B cell (primary cell): ENCODE data around the gene DHTKD1. TPM values are rescaled to one million over a fixed set of nuclear protein-coding genes. Genes with fewer than 3 reads are reported as not detected.

Source experiments
- ATAC-seq: fragments of 200-7000 bp; cut with Tn5 transposase; one replicate; pipeline ENCODE4 v1.10.0; 2021; ENCODE audit warnings: low read depth, mild to moderate bottlenecking, moderate number of reproducible peaks, moderate library complexity
- CTCF ChIA-PET: fragments of 350-600 bp; sonication (Branson Sonifier 250); formaldehyde crosslinking; loops from one replicate; lab custom pipeline; 2021; ENCODE audit warnings: antibody characterized with exemption, inconsistent platforms; lab: Charles Lee
- POLR2A ChIA-PET: fragments of 350-600 bp; sonication (Branson Sonifier 250); formaldehyde crosslinking; loops from one replicate; lab custom pipeline; 2021; ENCODE audit warnings: antibody characterized with exemption; lab: Charles Lee
- DNase-seq: peaks from one replicate; pipeline ENCODE4 v3.0.0; 2013
- H2AFZ ChIP-seq: 2 replicates; pipeline ENCODE4 v1.6.1; 2012; ENCODE audit warnings: mild to moderate bottlenecking, low read depth, low read length; ENCODE audit not compliant: insufficient read depth, poor library complexity, severe bottlenecking
- H3K27ac ChIP-seq, 2 donors: 1 replicate in 1 of 2; 2 replicates in 1 of 2; pipeline ENCODE4 v1.5.1; 2012 to 2013; ENCODE audit warnings: low read length in 2 of 2, mild to moderate bottlenecking in 2 of 2, moderate library complexity in 1 of 2
- H3K27me3 ChIP-seq, 4 experiments: fragments of 200-600 bp in 1 of 4; sonication (generic) in 1 of 4; replicated peaks in 1 of 4; 1 replicate in 2 of 4; 2 replicates in 2 of 4; pipeline versions ENCODE4 v1.6.1 to v1.7.0; 2013 to 2016; ENCODE audit warnings: low read length in 3 of 4, mild to moderate bottlenecking in 2 of 4, mixed read lengths in 1 of 4, moderate library complexity in 1 of 4; ENCODE audit not compliant: insufficient read depth in 4 of 4, control insufficient read depth in 3 of 4; ENCODE audit errors: control extremely low read depth in 1 of 4
- H3K36me3 ChIP-seq, 2 experiments: replicated peaks in 1 of 2; 1 replicate in 1 of 2; 2 replicates in 1 of 2; pipeline versions ENCODE4 v1.6.1 to v1.7.1; 2013; ENCODE audit warnings: low read length in 1 of 2; ENCODE audit not compliant: insufficient read depth in 2 of 2, control insufficient read depth in 1 of 2; ENCODE audit errors: control extremely low read depth in 1 of 2, extremely low read depth in 1 of 2
- H3K4me1 ChIP-seq, 2 donors: fragments of 200-600 bp in 1 of 2; sonication (generic) in 1 of 2; 1 replicate in 1 of 2; 2 replicates in 1 of 2; pipeline versions ENCODE4 v1.5.1 to v1.6.1; 2013 to 2017; ENCODE audit warnings: low read length in 2 of 2; ENCODE audit not compliant: control insufficient read depth in 2 of 2, insufficient read depth in 2 of 2
- H3K4me2 ChIP-seq: replicated peaks from 2 replicates; pipeline ENCODE3; 2012; ENCODE audit warnings: mild to moderate bottlenecking, low read depth, low read length; ENCODE audit not compliant: poor library complexity, severe bottlenecking
- H3K4me3 ChIP-seq, 5 experiments: fragments of 200-600 bp in 1 of 5; sonication (generic) in 1 of 5; 1 replicate in 3 of 5; 2 replicates in 2 of 5; pipeline versions ENCODE4 v1.5.1 to v1.7.0; 2011 to 2016; ENCODE audit warnings: low read length in 4 of 5, mild to moderate bottlenecking in 4 of 5, low read depth in 2 of 5, control low read depth in 1 of 5, moderate library complexity in 1 of 5; ENCODE audit not compliant: insufficient read depth in 1 of 5; ENCODE audit errors: control extremely low read depth in 1 of 5, extremely low read depth in 1 of 5
- H3K79me2 ChIP-seq: fragments of 200-600 bp; sonication (generic); one replicate; pipeline ENCODE4 v1.6.0; 2016; ENCODE audit warnings: low read length; ENCODE audit not compliant: control insufficient read depth, insufficient read depth
- H3K9ac ChIP-seq: fragments of 200-600 bp; sonication (generic); 2 replicates; pipeline ENCODE4 v1.6.1; 2017; ENCODE audit warnings: mild to moderate bottlenecking, low read length, moderate library complexity
- H3K9me3 ChIP-seq, 3 donors: one replicate each; pipeline versions ENCODE4 v1.6.1 to v1.7.1; 2013; ENCODE audit warnings: low read length in 2 of 3; ENCODE audit not compliant: control insufficient read depth in 2 of 3, insufficient read depth in 1 of 3; ENCODE audit errors: control extremely low read depth in 1 of 3
- H4K20me1 ChIP-seq: 2 replicates; pipeline ENCODE4 v1.6.0; 2012; ENCODE audit warnings: mild to moderate bottlenecking, low read length; ENCODE audit not compliant: insufficient read depth, control insufficient read depth, poor library complexity, severe bottlenecking
- H3K27ac Mint-ChIP-seq: one replicate; pipeline ENCODE4 v1.8.0; 2021; ENCODE audit warnings: mixed read lengths
- H3K27me3 Mint-ChIP-seq: one replicate; pipeline ENCODE4 v1.8.0; 2021; ENCODE audit warnings: mixed read lengths
- H3K4me1 Mint-ChIP-seq: one replicate; pipeline ENCODE4 v1.8.0; 2021; ENCODE audit warnings: mixed read lengths
- H3K4me3 Mint-ChIP-seq: one replicate; pipeline ENCODE4 v1.8.0; 2021; ENCODE audit warnings: mixed read lengths
- H3K9me3 Mint-ChIP-seq: one replicate; pipeline ENCODE4 v1.8.0; 2022; ENCODE audit warnings: mixed read lengths; ENCODE audit not compliant: insufficient read depth
- EZH2 ChIP-seq: IDR thresholded peaks from 2 replicates; pipeline ENCODE4 v1.6.1; 2012; ENCODE audit warnings: borderline replicate concordance, low read depth, mild to moderate bottlenecking, moderate library complexity, low read length; ENCODE audit not compliant: insufficient read depth, poor library complexity, severe bottlenecking
- WGBS: methylation state at CpG from one replicate; pipeline ENCODE4 v1.1.5; 2013; ENCODE audit warnings: missing lambda C conversion rate; ENCODE audit not compliant: insufficient coverage; 5-methylcytosine and 5-hydroxymethylcytosine counted together
- intact Hi-C: fragments of 100-400 bp; cut with micrococcal nuclease; formaldehyde crosslinking; loops from one replicate; pipeline ENCODE4 v1.10.0; 2022
- polyA plus RNA-seq: library from polyadenylated mRNA; depleted of rRNA; stranded (reverse); fragments of >200 nt; gene quantifications from 2 replicates; pipeline ENCODE4 v1.2.3, GENCODE V29; 2012
- total RNA-seq, 2 donors: library from RNA; stranded (reverse); fragments of 120-200 nt in 1 of 2; gene quantifications; 1 replicate in 1 of 2; 2 replicates in 1 of 2; pipeline versions ENCODE4 v1.2.3 to v1.2.4, GENCODE V29; 2013 to 2022
- TF ChIP-seq, protein P1 (sequence below): fragments of 200-600 bp; IDR thresholded peaks from one replicate; pipeline ENCODE4 v1.8.0; 2022; ENCODE audit warnings: antibody characterized with exemption, mild to moderate bottlenecking

DHTKD1 gene
- total and polyA plus RNA-seq, 2 donors (not counting 1 experiment from before 2014, with no cell fraction given): 22.7 to 72.3 TPM

DNA sequence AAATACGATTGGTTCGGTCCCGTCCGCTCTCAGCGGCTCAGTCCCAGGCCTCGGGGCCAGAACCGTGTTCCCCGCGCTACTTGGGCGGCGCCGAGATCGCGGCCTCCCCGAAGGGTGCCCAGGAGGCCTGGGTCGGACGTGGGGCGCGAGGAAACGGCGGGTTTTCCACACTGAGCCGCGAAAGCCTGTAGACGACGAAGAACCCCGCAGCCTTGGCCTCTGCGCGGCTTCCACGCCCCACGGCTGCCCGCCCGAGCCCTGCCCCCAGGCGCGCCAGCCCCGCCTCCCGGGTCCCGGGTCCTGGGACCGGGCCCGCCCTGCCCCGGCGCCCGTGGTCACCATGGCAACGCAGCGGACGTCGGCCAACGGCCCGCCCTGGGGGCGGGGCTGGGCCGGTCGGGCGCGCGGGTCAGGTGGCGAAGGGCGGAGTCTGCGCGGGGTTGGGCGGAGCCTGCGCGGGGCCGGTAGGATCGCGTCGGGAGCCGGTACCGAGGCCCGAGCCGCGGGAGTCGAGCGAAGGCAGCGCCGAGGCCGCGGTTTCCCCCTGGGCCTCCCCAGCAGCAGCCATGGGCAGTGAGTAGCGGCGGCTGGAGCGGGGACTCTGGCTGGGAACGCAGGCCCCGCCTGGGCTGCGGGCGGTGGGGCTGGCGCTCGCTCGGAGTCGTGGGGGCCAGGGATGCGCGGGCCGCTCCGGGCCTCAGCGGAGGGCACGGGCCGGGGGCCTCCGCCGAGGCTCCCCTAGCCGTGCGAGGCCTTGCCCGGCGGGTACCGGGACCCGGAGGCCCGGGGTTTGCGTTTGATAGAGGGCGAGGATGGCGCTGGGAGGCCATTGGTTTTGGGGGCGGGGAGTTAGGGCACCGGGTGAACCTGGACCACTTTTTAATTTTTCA, 60.7 kb downstream of the DHTKD1 start, which contains the start of gene SEC61A2:
Gene SEC61A2 (plus strand): TSS at position 456 of the 890 bp plus-strand sequence. CDS start 111 bp downstream, at position 567.
- H4K20me1 ChIP-seq: no peaks in the 10 kb centered on the region
- intact Hi-C loops: loop anchor here (1.0 to 5.0 kb wide), 6 partner anchors 17 to 527 kb away; partner anchors contain the start of genes DHTKD1 and NUDT5
- under 1% methylated on average over 104 of the region's 108 CpGs for WGBS
- H3K9me3 ChIP-seq: peaks cover 0 to 4% (median 0%) of the 10 kb centered on the region in 3 donors
- H2AFZ ChIP-seq: peak within 1 kb of the TSS; percentile 98
- H3K4me2 ChIP-seq: peak within 1 kb of the TSS; percentile 94
- peaks cover 30% of the 10 kb centered on the region for H3K79me2 ChIP-seq
- H3K4me3 ChIP-seq: peak within 1 kb of the TSS; percentile 74 to 91 (median 85)
- peak within 1 kb of the TSS; percentile 88 for H3K9ac ChIP-seq
- CTCF ChIA-PET: interaction anchor here (0.6 to 1.2 kb wide), 8 partner anchors 8 to 527 kb away, joined by 3 to 5 read pairs (median 3); partner anchors contain the start of genes CDC123, NUDT5 and UPF2
- H3K27me3 Mint-ChIP-seq: no peaks in the 10 kb centered on the region
- H3K36me3 ChIP-seq: peaks cover 0 to 7% of the 10 kb centered on the region in 2 experiments
- H3K9me3 Mint-ChIP-seq: no peaks in the 10 kb centered on the region
- TF ChIP-seq, protein P1, sequence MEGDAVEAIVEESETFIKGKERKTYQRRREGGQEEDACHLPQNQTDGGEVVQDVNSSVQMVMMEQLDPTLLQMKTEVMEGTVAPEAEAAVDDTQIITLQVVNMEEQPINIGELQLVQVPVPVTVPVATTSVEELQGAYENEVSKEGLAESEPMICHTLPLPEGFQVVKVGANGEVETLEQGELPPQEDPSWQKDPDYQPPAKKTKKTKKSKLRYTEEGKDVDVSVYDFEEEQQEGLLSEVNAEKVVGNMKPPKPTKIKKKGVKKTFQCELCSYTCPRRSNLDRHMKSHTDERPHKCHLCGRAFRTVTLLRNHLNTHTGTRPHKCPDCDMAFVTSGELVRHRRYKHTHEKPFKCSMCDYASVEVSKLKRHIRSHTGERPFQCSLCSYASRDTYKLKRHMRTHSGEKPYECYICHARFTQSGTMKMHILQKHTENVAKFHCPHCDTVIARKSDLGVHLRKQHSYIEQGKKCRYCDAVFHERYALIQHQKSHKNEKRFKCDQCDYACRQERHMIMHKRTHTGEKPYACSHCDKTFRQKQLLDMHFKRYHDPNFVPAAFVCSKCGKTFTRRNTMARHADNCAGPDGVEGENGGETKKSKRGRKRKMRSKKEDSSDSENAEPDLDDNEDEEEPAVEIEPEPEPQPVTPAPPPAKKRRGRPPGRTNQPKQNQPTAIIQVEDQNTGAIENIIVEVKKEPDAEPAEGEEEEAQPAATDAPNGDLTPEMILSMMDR: no peak
- no peak for TF ChIP-seq EZH2
- DNase-seq (peak; percentile 98), ATAC-seq (peak; percentile 89)
- H3K4me3 Mint-ChIP-seq: peak within 1 kb of the TSS; percentile 95
- no peaks in the 10 kb centered on the region for H3K27me3 ChIP-seq
- H3K27ac Mint-ChIP-seq: peak within 1 kb of the TSS; percentile 91
- POLR2A ChIA-PET: interaction anchor here (0.6 to 0.8 kb wide), 3 partner anchors 86 to 944 kb away, joined by 3 read pairs; no protein-coding TSS in a partner anchor
- H3K4me1 Mint-ChIP-seq: peaks cover 15% of the 10 kb centered on the region
- H3K27ac ChIP-seq: peak within 1 kb of the TSS; percentile 92
- peaks cover 9 to 16% of the 10 kb centered on the region in 2 donors for H3K4me1 ChIP-seq
